Measurements from ENCODE around the gene STIMATE.

- peak; percentile 71 for TF ChIP-seq CTCF (conservative IDR thresholded peaks at IDR 0.05; ENCODE audit: low read depth, low read length)
- no peak for TF ChIP-seq CEBPB (IDR thresholded peaks at IDR 0.05; ENCODE audit: low read depth, low read length)
- TF ChIP-seq POLR2A (IDR thresholded peaks at IDR 0.05; ENCODE audit: low read depth, low read length) = no peak
Observed at GRCh38 chr3:52934630-52935530, 37.5 kb upstream of the STIMATE start.

Measured in IMR-90 (cell line).